ENCODE data around the gene TTC19.

Gene TTC19

GRCh38 chr17:15999141-15999973 lies at the start of gene TTC19, which contains the start of gene ZSWIM7:
TSS of gene TTC19 (plus strand) at chr17:15999824. CDS start at chr17:15999849, 25 bp downstream.
TSS of gene ZSWIM7 (minus strand) at chr17:15999704. CDS start at chr17:15999594, 110 bp downstream.
- peak; percentile 98 for DNase-seq (ENCODE audit: low spot score)

- no peak for DNase-seq (ENCODE audit: low spot score)
These were observed 48.1 kb upstream of the TTC19 start for GRCh38 chr17:15951368-15952047.

GRCh38 chr17:15952048-15952532 lies 47.5 kb upstream of the TTC19 start:
- no peak for DNase-seq (ENCODE audit: low spot score)

GRCh38 chr17:15952916-15953790 lies 46.5 kb upstream of the TTC19 start:
- no peak for DNase-seq (ENCODE audit: low spot score)

- no peak for DNase-seq (ENCODE audit: low spot score)
These were observed 45.4 kb upstream of the TTC19 start for GRCh38 chr17:15954222-15954621.

- DNase-seq (ENCODE audit: low spot score): no peak
These were observed 43.7 kb upstream of the TTC19 start for GRCh38 chr17:15955793-15956541.

- DNase-seq (ENCODE audit: low spot score): no peak
These were observed 42.4 kb upstream of the TTC19 start for GRCh38 chr17:15957206-15957605.

- DNase-seq (ENCODE audit: low spot score): no peak
These were observed 41.9 kb upstream of the TTC19 start for GRCh38 chr17:15957608-15958307.

GRCh38 chr17:15958484-15958854 lies 41.2 kb upstream of the TTC19 start:
- no peak for DNase-seq (ENCODE audit: low spot score)

- DNase-seq (ENCODE audit: low spot score): no peak
These were observed 35.9 kb upstream of the TTC19 start for GRCh38 chr17:15963670-15964110.

- DNase-seq (ENCODE audit: low spot score): no peak
These were observed 34.1 kb upstream of the TTC19 start for GRCh38 chr17:15965528-15965927.

GRCh38 chr17:15966183-15966878 lies 33.3 kb upstream of the TTC19 start:
- DNase-seq (ENCODE audit: low spot score): peak; percentile 60

- DNase-seq (ENCODE audit: low spot score): no peak
These were observed 32.8 kb upstream of the TTC19 start for GRCh38 chr17:15966879-15967248.

- no peak for DNase-seq (ENCODE audit: low spot score)
These were observed 31.8 kb upstream of the TTC19 start for GRCh38 chr17:15967706-15968399.

GRCh38 chr17:15969463-15969862 lies 30.2 kb upstream of the TTC19 start:
- DNase-seq (ENCODE audit: low spot score): no peak

GRCh38 chr17:15970500-15970899 lies 29.1 kb upstream of the TTC19 start:
- no peak for DNase-seq (ENCODE audit: low spot score)

GRCh38 chr17:15971098-15971678 lies 28.4 kb upstream of the TTC19 start:
- DNase-seq (ENCODE audit: low spot score): no peak

GRCh38 chr17:15971882-15972281 lies 27.7 kb upstream of the TTC19 start:
- no peak for DNase-seq (ENCODE audit: low spot score)

GRCh38 chr17:15972497-15972951 lies 27.1 kb upstream of the TTC19 start:
- no peak for DNase-seq (ENCODE audit: low spot score)

Measured in HuH-7 (cell line).